Large intestine (tissue), 3 donors: Measurements from ENCODE around the gene CTNND1. TPM values are rescaled to one million over a fixed set of nuclear protein-coding genes. Genes with fewer than 3 reads are reported as not detected.
"Not testable (repeated sequence)": the region's sequence is repeated elsewhere in the genome, so short reads cannot be mapped to it uniquely, and the experiment has no call there.

Source experiments
- DNase-seq, 2 donors: peaks; one replicate each; pipeline versions ENCODE4 v3.0.0 to v3.0.0-alpha.2; 2013
- H3K27ac ChIP-seq: one replicate; pipeline ENCODE4 v1.5.1; 2013; ENCODE audit warnings: low read length
- H3K27me3 ChIP-seq: 2 replicates; pipeline ENCODE4 v1.6.1; 2013; ENCODE audit warnings: low read length; ENCODE audit not compliant: control insufficient read depth, insufficient read depth
- H3K36me3 ChIP-seq: 2 replicates; pipeline ENCODE4 v1.6.1; 2013; ENCODE audit warnings: low read length; ENCODE audit not compliant: control insufficient read depth, insufficient read depth
- H3K4me1 ChIP-seq: one replicate; pipeline ENCODE4 v1.6.1; 2013; ENCODE audit warnings: low read length; ENCODE audit not compliant: control insufficient read depth, insufficient read depth
- H3K4me3 ChIP-seq: one replicate; pipeline ENCODE4 v1.5.1; 2013; ENCODE audit warnings: low read length
- H3K9me3 ChIP-seq: one replicate; pipeline ENCODE4 v1.6.1; 2013; ENCODE audit warnings: mild to moderate bottlenecking, low read depth, low read length, moderate library complexity; ENCODE audit not compliant: control insufficient read depth
- WGBS: methylation state at CpG from one replicate; pipeline ENCODE4 v1.1.5; 2013; ENCODE audit warnings: low lambda C conversion rate; ENCODE audit not compliant: insufficient coverage; 5-methylcytosine and 5-hydroxymethylcytosine counted together
- polyA plus RNA-seq: library from polyadenylated mRNA; unstranded; fragments of 120-200 nt; gene quantifications from one replicate; pipeline ENCODE4 v1.2.1, GENCODE V29; 2013

CTNND1 gene
- polyA plus RNA-seq, 1 donor: 224 TPM

- Histone ChIP-seq H3K4me1 (no peaks in the 10 kb centered on the region), H3K27me3 (no peaks in the 10 kb centered on the region), H3K27ac (no peak overlapping the region), H3K36me3 (peaks cover 83% of the 10 kb centered on the region), H3K9me3 (no peaks in the 10 kb centered on the region), H3K4me3 (no peak overlapping the region)
- no peak for DNase-seq
- WGBS: 100% methylated on average over 3 of the region's 6 CpGs
These were observed 51.0 kb downstream of the CTNND1 start for GRCh38 chr11:57812634-57813033.

GRCh38 chr11:57815476-57815875, 53.9 kb downstream of the CTNND1 start:
- DNase-seq: no peak
- Histone ChIP-seq H3K27me3 (no peaks in the 10 kb centered on the region), H3K36me3 (peaks cover 66% of the 10 kb centered on the region), H3K27ac (no peak overlapping the region), H3K4me3 (no peak overlapping the region), H3K9me3 (no peaks in the 10 kb centered on the region), H3K4me1 (peaks cover 11% of the 10 kb centered on the region)
- no CpG with 5 or more reads among the region's 2 CpGs for WGBS

GRCh38 chr11:57815877-57816276, 54.3 kb downstream of the CTNND1 start:
- 90% methylated on average over 2 of the region's 5 CpGs for WGBS
- no peak overlapping the region for H3K27ac ChIP-seq
- H3K27me3 ChIP-seq: no peaks in the 10 kb centered on the region
- peaks cover 62% of the 10 kb centered on the region for H3K36me3 ChIP-seq
- peaks cover 11% of the 10 kb centered on the region for H3K4me1 ChIP-seq
- no peaks in the 10 kb centered on the region for H3K9me3 ChIP-seq
- no peak for DNase-seq
- H3K4me3 ChIP-seq: no peak overlapping the region

- Histone ChIP-seq H3K27ac (peak overlapping the region; percentile 11), H3K9me3 (no peaks in the 10 kb centered on the region), H3K4me1 (peaks cover 11% of the 10 kb centered on the region), H3K4me3 (no peak overlapping the region), H3K36me3 (peaks cover 41% of the 10 kb centered on the region), H3K27me3 (no peaks in the 10 kb centered on the region)
- peak in 1 of 2 donors; percentile 39 for DNase-seq
- no CpG with 5 or more reads among the region's 1 CpG for WGBS
These were observed 57.2 kb downstream of the CTNND1 start for GRCh38 chr11:57818812-57819211.

- peak in 1 of 2 donors; percentile 52 for DNase-seq
- Histone ChIP-seq H3K4me3 (no peak overlapping the region), H3K4me1 (peaks cover 11% of the 10 kb centered on the region), H3K36me3 (peaks cover 35% of the 10 kb centered on the region), H3K9me3 (no peaks in the 10 kb centered on the region), H3K27ac (peak overlapping the region; percentile 11), H3K27me3 (no peaks in the 10 kb centered on the region)
- WGBS: no CpG with 5 or more reads among the region's 7 CpGs
These were observed 57.8 kb downstream of the CTNND1 start for GRCh38 chr11:57819252-57819979.

GRCh38 chr11:57823859-57824258, 62.3 kb downstream of the CTNND1 start:
- DNase-seq: no peak
- H3K36me3 ChIP-seq: no peaks in the 10 kb centered on the region
- WGBS: 100% methylated on average over 1 of the region's 1 CpG
- no peaks in the 10 kb centered on the region for H3K27me3 ChIP-seq
- H3K4me3 ChIP-seq: no peak overlapping the region
- peaks cover 11% of the 10 kb centered on the region for H3K4me1 ChIP-seq
- H3K9me3 ChIP-seq: no peaks in the 10 kb centered on the region
- no peak overlapping the region for H3K27ac ChIP-seq

- no peak overlapping the region for H3K4me3 ChIP-seq
- no peaks in the 10 kb centered on the region for H3K27me3 ChIP-seq
- H3K4me1 ChIP-seq: no peaks in the 10 kb centered on the region
- DNase-seq: no peak
- no CpG with 5 or more reads among the region's 1 CpG for WGBS
- H3K27ac ChIP-seq: no peak overlapping the region
- H3K36me3 ChIP-seq: no peaks in the 10 kb centered on the region
- H3K9me3 ChIP-seq: no peaks in the 10 kb centered on the region
These were observed 73.2 kb downstream of the CTNND1 start for GRCh38 chr11:57834852-57835251.

- not testable (repeated sequence) for H3K27me3 ChIP-seq, H3K4me1 ChIP-seq, H3K36me3 ChIP-seq, DNase-seq, H3K9me3 ChIP-seq, H3K4me3 ChIP-seq, H3K27ac ChIP-seq
- WGBS: no CpG with 5 or more reads among the region's 3 CpGs
These were observed 77.0 kb downstream of the CTNND1 start for GRCh38 chr11:57838609-57839008.

- Histone ChIP-seq H3K27ac (no peak overlapping the region), H3K27me3 (no peaks in the 10 kb centered on the region), H3K9me3 (no peaks in the 10 kb centered on the region), H3K36me3 (no peaks in the 10 kb centered on the region), H3K4me3 (no peak overlapping the region), H3K4me1 (no peaks in the 10 kb centered on the region)
- WGBS: 78% methylated on average over 1 of the region's 1 CpG
- no peak for DNase-seq
These were observed 81.3 kb downstream of the CTNND1 start for GRCh38 chr11:57842873-57843272.

GRCh38 chr11:57867966-57868365, 106.4 kb downstream of the CTNND1 start:
- Histone ChIP-seq H3K9me3 (no peaks in the 10 kb centered on the region), H3K4me1 (no peaks in the 10 kb centered on the region), H3K36me3 (no peaks in the 10 kb centered on the region), H3K4me3 (no peak overlapping the region), H3K27ac (no peak overlapping the region), H3K27me3 (no peaks in the 10 kb centered on the region)
- DNase-seq: no peak

GRCh38 chr11:57868491-57868890, 106.9 kb downstream of the CTNND1 start:
- H3K27ac ChIP-seq: no peak overlapping the region
- H3K4me3 ChIP-seq: no peak overlapping the region
- no peaks in the 10 kb centered on the region for H3K27me3 ChIP-seq
- no peaks in the 10 kb centered on the region for H3K9me3 ChIP-seq
- no peak for DNase-seq
- H3K4me1 ChIP-seq: no peaks in the 10 kb centered on the region
- no peaks in the 10 kb centered on the region for H3K36me3 ChIP-seq
- WGBS: no CpG with 5 or more reads among the region's 2 CpGs
